CD4-positive, alpha-beta T cell treated with Interleukin-15 for 4 hours (primary cell): Measurements from ENCODE around the gene PPP1R2.
A peak's percentile ranks its signal among the peaks of the same experiment; 100 is the strongest.

Experiments
- DNase-seq: peaks from one replicate; pipeline ENCODE4 v3.0.0-alpha.2; 2020; ENCODE audit warnings: low spot score

Gene PPP1R2

GRCh38 chr3:195565716-195566115, 22.6 kb upstream of the PPP1R2 start:
- no peak for DNase-seq

- DNase-seq = no peak
Observed at GRCh38 chr3:195563317-195563716, 20.2 kb upstream of the PPP1R2 start.

GRCh38 chr3:195559723-195560409, 16.7 kb upstream of the PPP1R2 start:
- DNase-seq = no peak

- peak; percentile 63 for DNase-seq
Observed at GRCh38 chr3:195558602-195559001, 15.5 kb upstream of the PPP1R2 start.

- no peak for DNase-seq
Observed at GRCh38 chr3:195557322-195557721, 14.2 kb upstream of the PPP1R2 start.

DNA sequence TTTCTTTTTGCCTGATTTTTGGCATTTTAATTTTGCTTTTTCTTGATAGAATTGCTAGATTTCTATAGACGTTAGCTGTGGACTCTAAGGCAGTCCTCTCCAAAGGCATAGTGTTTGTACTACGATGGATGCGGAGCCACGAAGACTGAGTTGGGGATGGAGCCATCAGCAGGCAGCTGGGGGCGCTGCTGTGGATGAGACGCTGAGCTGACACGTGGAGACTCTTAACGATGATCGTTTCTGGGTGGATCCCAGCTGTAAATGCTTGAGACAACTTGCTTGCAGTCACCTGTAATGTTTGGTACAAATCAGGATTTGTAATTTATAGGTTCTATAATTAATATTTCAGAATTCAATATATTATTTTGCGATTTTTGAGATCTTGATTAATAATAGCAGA, 13.3 kb upstream of the PPP1R2 start:
- DNase-seq = no peak

DNA sequence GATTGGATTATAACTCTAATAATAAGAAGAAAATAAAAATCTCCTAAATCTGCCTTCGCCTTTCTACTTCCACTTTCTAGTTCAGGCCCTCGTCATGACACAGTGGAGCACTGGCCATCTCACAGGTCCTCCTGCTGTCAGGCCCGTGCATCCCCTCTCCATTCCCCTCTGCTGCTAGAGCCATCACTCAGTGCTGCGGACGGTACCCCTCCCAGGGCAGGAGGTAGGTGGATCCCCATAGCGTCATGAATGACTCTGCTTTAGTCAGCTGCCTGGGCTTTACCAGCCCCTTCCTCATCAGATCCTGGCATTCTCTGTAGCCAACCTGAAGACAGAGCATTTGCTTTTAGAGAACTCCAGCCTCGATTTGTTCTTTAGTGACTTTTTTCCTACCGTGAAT, 12.0 kb upstream of the PPP1R2 start:
- no peak for DNase-seq

DNA sequence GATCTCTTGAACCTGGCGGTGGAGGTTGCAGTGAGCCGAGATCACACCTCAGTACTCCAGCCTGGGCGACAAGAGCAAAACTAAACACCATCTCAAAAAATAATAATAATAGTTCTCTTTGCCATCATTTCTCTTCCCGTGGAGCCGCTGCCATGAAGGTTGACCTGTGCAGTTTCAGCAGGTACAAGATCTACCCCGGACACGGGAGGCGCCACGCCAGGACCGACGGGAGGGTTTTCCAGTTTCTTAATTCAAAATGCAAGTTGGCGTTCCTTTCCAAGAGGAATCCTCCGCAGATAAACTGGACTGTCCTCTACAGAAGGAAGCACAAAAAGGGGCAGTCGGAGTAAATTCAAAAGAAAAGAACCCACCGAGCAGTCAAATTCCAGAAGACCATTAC, 11.3 kb upstream of the PPP1R2 start:
- DNase-seq = no peak

GRCh38 chr3:195553268-195553667, 10.1 kb upstream of the PPP1R2 start:
- no peak for DNase-seq

- no peak for DNase-seq
Observed at GRCh38 chr3:195551381-195551978, 8.4 kb upstream of the PPP1R2 start.

DNA sequence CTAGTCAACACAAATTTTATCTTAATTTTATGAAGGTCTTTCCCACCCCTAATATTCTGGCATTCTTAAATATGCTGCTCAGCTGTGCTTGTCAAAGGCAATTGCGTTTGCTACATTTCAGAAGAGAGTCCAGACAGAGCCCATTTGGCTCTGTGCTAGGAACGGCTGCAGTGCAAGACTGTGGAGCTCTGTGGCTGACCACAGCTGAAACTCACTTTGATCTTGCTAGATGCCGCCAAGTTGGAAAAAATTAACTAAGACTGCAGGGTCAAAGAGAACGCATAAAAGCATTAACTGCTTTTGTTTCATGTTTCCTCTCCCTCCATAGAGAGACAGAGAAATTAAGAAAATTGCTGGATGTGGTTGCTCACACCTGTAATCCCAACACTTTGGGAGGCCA, 7.6 kb upstream of the PPP1R2 start:
- no peak for DNase-seq

DNA sequence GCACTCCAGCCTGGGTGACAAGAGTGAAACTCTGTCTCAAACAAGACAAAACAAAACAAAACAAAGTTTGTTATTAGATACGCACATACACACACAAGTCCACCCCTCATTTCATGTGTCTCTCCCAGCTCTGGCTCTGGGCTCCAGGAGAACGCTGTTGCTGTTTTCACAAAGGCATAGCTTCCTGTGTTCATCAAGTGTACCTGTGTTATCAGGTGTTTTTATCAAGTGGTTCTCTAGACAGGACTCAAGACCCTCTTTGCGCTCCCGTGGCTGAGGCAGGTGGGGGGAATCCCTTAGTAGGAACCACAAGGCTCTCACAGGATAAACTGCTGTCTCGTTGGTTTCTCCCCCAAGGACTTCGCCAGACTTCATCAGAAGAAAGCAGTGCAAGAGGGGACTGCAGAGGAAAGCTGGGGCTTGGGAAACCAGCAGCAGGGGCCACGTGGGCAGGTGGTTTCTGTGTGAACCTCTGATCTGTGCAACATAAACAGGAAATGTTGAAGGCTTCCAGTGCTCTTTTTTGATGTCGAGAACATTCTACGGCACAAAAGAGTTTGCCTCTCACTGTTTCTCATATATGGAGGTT, 6.9 kb upstream of the PPP1R2 start:
- DNase-seq = peak; percentile 78

- peak; percentile 40 for DNase-seq
Observed at GRCh38 chr3:195548987-195549386, 5.9 kb upstream of the PPP1R2 start.

GRCh38 chr3:195548501-195548900, 5.4 kb upstream of the PPP1R2 start:
- no peak for DNase-seq

DNA sequence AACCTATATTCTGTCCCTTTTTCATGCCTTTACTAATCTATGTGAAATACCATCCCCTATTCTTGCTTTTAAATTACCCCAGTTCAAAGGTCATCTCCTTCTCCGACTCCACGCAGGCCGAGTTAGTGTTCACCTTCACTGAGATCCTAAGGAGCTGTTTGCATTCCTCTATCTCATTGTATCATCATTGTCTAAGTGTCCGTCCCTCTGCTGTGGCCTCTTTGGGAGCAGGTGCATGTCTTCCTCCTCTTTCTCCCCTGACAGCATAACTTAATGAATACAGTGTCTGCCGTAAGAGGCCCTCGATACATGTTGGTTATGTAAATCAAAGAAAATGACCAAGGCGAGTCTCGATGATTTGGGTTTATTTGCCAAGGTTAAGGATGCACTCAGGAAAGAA, 4.9 kb upstream of the PPP1R2 start:
- DNase-seq = no peak

GRCh38 chr3:195546130-195546560, 3.0 kb upstream of the PPP1R2 start:
- no peak for DNase-seq

DNA sequence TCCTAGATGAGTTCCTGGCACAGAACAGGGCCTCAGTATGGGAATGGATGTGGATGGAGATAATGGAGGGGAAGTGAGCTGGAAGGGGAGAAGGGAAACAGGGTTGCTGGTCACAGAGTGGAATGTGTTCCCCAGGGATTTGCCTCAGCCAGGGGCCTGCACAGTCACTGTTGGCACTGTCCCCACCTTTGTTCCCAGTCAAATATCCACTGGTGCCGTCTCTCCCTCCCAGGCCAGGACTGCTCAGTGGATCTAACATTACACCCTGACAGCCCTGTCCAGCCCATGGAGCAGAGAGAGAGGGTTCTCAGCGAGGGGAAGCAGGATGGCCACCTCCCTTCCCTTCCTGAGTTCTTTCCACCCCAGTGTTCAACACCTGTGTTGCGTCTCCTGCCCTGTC, 1.5 kb upstream of the PPP1R2 start:
- no peak for DNase-seq

DNA sequence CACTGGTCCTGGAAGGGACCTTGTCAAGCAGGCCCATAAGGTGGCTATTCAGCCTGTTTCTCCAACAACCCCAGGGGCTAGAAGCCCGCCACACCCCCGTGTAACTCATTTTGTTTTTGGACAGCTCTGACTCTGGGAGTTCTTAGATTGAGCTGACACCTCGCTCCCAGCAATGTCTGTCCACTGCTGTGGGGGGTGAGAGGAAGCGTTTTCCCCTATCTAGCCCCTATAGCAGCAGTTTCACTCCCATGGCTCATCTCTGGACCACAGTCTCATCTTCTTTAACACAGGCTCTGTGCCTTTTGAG, 1.1 kb upstream of the PPP1R2 start:
- no peak for DNase-seq

DNA sequence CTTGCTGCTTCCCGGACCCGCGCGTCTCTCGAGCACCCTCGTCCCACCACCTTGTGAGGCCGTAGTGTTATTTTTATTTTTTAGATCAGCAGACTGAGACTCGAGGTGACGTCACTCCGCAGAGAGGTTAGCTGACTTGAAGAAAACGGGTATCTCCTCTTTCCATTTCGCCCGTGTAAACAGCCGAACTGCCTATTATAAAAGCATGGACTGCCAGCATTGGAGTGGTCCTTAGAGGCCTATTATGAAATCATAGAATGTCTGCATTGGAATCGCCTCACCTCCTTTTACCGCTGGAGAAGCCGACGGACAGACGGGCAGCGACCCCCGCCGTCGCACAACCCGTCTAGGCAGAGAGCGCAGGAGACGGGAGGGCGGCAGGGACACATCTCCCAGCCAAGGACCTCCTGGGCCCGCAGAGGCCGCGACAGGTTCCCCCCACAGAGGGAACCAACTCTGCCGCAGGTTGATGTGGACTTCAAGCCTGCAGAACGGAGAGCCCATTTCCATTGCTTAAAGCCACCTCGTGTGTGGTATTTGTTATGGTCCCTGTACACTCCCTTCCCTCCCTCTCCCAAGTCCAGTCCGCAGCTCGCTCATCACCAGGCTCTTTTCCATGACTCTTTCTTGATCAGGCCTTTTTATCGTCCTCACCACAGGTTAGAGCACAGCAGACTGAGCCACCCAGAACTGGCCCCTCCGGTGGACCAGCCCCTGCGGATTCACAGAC, 540 bp upstream of the PPP1R2 start:
- no peak for DNase-seq

- no peak for DNase-seq
Observed at GRCh38 chr3:195542316-195542697, 818 bp downstream of the PPP1R2 start.

DNA sequence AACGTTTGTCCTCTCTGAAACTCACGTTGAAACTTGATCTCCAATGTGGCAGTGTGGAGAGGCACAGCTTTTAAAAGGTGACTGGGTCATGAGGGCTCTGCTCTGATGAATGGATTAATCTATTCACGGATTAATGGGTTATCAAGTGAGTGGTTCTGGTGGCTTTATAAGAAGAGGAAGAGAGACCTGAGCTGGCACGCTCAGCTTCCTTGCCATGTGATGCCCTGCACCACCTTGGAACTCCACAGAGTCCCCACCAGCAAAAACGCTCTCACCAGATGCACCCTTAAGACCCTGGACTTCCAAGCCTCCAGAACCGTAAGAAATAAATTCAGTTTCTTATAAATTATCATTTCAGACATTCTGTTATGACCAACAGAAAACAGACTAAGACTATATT, 2.6 kb downstream of the PPP1R2 start:
- no peak for DNase-seq

GRCh38 chr3:195540027-195540426, 3.1 kb downstream of the PPP1R2 start:
- no peak for DNase-seq

GRCh38 chr3:195539479-195539878, 3.6 kb downstream of the PPP1R2 start:
- no peak for DNase-seq
